Left forelimb (tissue), 1 donor: Measurements from ENCODE around the gene CADM1.

Experiments used
- DNase-seq: peaks from one replicate; pipeline ENCODE4 v3.0.0-alpha.2; 2018; ENCODE audit warnings: low spot score

The CADM1 gene

GRCh38 chr11:115279813-115280761, 224.1 kb downstream of the CADM1 start:
- no peak for DNase-seq

- no peak for DNase-seq
These were observed 227.4 kb downstream of the CADM1 start for GRCh38 chr11:115276799-115277198.

GRCh38 chr11:115276191-115276590, 228.0 kb downstream of the CADM1 start:
- no peak for DNase-seq

GRCh38 chr11:115275045-115275444, 229.2 kb downstream of the CADM1 start:
- DNase-seq = no peak

GRCh38 chr11:115272925-115273324, 231.3 kb downstream of the CADM1 start:
- no peak for DNase-seq

GRCh38 chr11:115271643-115272042, 232.6 kb downstream of the CADM1 start:
- no peak for DNase-seq

GRCh38 chr11:115269191-115269950, 234.8 kb downstream of the CADM1 start:
- no peak for DNase-seq

GRCh38 chr11:115267871-115268270, 236.3 kb downstream of the CADM1 start:
- no peak for DNase-seq

GRCh38 chr11:115267238-115267781, 236.9 kb downstream of the CADM1 start:
- no peak for DNase-seq

GRCh38 chr11:115266066-115266639, 238.1 kb downstream of the CADM1 start:
- no peak for DNase-seq

GRCh38 chr11:115263799-115264656, 240.2 kb downstream of the CADM1 start:
- DNase-seq = no peak

GRCh38 chr11:115258216-115258615, 246.0 kb downstream of the CADM1 start:
- no peak for DNase-seq

- no peak for DNase-seq
These were observed 246.5 kb downstream of the CADM1 start for GRCh38 chr11:115257678-115258077.

- DNase-seq = no peak
These were observed 246.9 kb downstream of the CADM1 start for GRCh38 chr11:115257270-115257669.

- no peak for DNase-seq
These were observed 247.6 kb downstream of the CADM1 start for GRCh38 chr11:115256397-115257197.

- DNase-seq = no peak
These were observed 249.0 kb downstream of the CADM1 start for GRCh38 chr11:115255006-115255762.

- no peak for DNase-seq
These were observed 253.1 kb downstream of the CADM1 start for GRCh38 chr11:115251126-115251525.

- DNase-seq = no peak
These were observed 255.1 kb downstream of the CADM1 start for GRCh38 chr11:115249061-115249578.

GRCh38 chr11:115247953-115248352, 256.3 kb downstream of the CADM1 start:
- DNase-seq = no peak

- no peak for DNase-seq
These were observed 256.9 kb downstream of the CADM1 start for GRCh38 chr11:115247361-115247760.
